HG03432 (cell line): ENCODE data around the gene TXNDC2.

Source experiments
- ATAC-seq: cut with Tn5 transposase; IDR thresholded peaks from one replicate; pipeline ENCODE4 v1.9.1; 2021; ENCODE audit warnings: mild to moderate bottlenecking, moderate library complexity; ENCODE audit not compliant: unreplicated experiment

Gene TXNDC2

DNA sequence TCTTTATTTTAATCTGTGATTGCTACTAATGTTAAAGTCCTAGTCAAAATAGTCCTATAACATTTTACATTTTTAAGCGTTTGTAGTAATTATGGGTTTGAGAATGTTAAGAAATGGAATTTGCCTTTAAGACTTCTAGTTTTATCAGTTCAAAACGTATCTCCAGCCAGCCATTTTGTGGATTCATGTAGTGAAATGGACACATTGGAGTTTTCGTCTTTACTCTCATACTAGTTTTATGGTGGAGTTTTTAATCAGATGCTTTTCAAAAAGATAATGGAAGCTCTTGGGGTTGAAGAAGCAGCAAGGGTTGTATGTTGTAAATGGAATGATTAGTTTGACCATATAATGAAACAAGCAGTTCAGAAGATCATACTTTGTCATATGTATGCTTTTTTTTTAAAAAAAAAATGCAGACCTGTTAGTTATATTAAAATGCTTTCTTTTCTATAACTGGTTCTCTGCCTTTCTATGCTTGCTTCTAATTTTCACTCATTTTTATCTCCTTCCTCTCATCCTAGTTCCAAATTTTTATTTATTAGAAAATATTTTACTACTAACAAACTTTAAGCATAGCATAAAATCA is 44.6 kb downstream of the TXNDC2 start:
- ATAC-seq = no peak

DNA sequence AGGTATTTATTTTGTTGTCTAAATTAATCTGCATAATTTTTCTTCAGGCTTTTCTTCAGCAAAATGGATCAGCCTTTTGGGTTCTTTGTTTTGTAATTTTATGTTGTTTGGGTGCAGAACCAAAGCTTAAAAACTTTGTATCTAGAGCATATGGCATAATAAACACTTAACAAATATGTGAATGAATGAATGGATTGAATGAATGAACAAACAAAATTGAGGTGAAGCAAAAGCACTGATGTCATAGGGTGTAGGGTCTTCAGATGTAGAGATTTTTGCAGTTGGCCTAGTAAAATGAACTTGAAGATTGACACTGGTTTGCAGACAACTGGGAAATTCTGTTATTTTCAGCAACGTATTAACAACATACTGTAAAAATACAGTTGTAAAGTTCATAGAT is 45.4 kb downstream of the TXNDC2 start:
- ATAC-seq = no peak

DNA sequence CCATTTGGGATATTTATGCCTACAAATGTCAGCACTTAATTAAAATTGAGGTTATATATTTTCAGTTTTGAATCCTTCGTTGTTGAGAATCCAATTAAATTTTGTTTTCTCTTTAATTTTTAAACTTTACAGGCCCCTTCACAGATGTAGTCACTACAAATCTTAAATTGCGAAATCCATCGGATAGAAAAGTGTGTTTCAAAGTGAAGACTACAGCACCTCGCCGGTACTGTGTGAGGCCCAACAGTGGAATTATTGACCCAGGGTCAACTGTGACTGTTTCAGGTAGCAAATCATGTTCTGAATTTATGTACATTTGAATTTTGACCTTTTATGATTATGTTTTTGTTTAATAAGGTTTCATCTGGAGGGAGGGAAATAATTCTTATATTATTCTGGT is 45.9 kb downstream of the TXNDC2 start:
- no peak for ATAC-seq

DNA sequence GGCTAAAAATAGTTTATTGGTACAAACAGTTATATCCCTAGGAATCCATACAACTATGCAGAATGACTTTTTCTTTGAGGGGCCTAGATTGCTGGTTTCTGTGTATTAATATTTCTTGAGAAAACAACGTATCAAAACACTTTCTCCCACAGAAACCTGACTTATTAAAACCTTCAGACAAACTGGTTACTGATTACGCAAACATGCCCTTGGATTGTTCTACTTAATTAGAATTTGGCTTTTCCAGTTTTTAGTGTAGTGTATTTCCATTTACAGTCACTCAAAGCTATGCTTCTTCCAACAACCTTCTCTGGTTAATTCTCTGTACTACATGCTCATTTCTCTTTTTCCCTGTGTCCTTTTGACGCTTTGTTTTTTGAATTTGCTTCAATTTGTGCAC is 48.1 kb downstream of the TXNDC2 start:
- no peak for ATAC-seq

DNA sequence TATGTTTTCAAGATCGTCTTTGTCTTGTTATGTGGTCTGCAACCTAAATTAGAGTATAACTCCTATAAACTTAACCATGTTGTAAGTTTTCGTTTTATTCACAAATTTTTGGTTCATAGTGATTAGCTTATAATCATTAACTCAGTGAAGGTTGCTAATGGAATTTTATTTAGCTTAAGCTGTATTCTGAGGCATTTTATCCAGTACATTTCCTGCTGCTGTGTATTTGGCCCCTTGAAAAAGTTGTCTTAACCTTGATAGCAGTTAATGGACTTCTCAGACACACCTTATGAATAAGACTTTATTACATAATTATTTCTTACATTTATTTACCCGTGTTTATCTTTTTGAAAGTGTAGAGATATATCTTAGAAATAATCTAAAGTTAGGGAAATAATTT is 48.5 kb downstream of the TXNDC2 start:
- ATAC-seq = no peak
